ENCODE measurements around the gene RNF168.
"Not testable (repeated sequence)": the region's sequence is repeated elsewhere in the genome, so short reads cannot be mapped to it uniquely, and the experiment has no call there.

RNF168 gene

DNA sequence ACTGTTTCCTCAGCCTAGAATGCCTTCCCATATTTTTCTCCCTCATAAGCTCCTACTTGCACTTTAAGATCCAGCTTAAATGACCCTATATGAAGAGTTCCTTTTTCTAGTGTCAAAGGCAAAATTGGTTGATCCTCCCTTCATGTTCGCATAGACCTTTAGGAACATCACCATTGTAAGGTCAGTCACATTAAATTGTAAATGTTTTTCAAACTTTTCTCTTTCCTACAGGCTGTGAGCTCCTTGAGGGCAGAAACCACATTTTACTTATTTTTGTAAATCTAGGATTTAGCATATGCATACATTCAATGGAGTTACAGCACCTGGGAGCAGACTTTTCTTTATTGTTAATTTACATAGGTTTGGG lies 10.8 kb upstream of the RNF168 start:
- no peak for DNase-seq

GRCh38 chr3:196513697-196514349 lies 10.3 kb upstream of the RNF168 start:
- no peak for DNase-seq

DNA sequence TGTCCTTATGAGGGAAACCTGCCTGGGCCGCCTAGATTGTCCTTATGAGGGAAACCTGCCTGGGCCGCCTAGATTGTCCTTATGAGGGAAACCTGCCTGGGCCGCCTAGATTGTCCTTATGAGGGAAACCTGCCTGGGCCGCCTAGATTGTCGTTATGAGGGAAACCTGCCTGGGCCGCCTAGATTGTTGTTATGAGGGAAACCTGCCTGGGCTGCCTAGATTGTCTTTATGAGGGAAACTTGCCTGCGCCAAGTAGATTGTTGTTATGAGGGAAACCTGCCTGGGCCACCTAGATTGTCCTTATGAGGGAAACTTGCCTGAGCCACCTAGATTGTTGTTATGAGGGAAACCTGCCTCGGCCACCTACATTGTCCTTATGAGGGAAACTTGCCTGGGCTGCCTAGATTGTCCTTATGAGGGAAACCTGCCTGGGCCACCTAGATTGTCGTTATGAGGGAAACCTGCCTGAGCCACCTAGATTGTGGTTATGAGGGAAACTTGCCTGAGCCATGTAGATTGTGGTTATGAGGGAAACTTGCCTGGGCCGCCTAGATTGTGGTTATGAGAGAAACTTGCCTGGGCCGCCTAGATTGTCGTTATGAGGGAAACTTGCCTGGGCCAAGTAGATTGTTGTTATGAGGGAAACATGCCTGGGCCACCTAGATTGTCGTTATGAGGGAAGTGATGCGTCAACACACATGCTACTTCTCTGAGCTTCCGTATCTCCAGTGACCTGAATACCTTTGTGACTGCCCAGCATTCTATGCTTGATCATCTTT lies 8.3 kb upstream of the RNF168 start:
- not testable (repeated sequence) for DNase-seq

DNA sequence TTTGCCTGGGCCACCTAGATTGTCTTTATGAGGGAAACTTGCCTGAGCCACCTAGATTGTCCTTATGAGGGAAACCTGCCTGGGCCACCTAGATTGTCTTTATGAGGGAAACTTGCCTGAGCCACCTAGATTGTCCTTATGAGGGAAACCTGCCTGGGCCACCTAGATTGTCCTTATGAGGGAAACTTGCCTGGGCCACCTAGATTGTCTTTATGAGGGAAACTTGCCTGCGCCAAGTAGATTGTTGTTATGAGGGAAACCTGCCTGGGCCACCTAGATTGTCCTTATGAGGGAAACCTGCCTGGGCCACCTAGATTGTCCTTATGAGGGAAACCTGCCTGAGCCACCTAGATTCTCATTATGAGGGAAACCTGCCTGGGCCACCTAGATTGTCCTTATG lies 7.5 kb upstream of the RNF168 start:
- not testable (repeated sequence) for DNase-seq

- DNase-seq: no peak
Observed at GRCh38 chr3:196506687-196507086, 3.1 kb upstream of the RNF168 start.

GRCh38 chr3:196504556-196504955 lies 988 bp upstream of the RNF168 start:
- DNase-seq: no peak

- DNase-seq: not testable (repeated sequence)
Observed at GRCh38 chr3:196504077-196504398, 470 bp upstream of the RNF168 start.

- DNase-seq: no peak
Observed at GRCh38 chr3:196502775-196503195, 783 bp downstream of the RNF168 start.

DNA sequence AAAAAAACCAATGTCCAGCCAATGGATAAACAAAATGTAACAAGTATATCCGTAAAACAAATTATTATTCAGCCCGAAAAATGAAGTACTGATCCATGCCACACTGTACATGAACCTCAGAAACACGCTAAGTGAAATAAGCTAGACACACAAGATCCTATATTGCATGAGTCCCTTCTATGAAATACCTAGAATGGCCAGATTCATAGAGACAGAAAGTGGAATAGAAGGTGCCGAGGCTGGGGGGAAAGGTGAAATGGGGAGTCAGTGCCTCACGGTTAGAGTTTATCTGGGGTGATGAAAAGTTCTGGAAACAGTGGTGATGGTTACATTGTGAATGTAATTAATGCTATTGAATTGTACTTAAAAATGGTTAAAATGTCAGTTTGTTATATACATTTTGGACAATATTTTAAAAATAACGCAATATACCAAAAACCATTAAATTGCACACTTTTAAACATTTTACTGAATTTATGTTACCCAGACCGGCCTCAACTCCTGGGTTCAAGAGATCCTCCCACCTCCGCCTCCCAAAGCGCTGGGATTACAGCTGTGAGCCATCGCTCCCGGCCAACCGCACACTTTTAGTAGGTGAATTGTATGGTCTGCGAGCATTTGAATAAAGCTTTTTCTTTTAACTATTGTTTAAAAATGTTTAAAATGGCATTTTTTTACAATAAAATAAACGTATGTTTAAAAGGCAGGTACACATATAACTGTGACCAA lies 2.1 kb downstream of the RNF168 start:
- DNase-seq: no peak

DNA sequence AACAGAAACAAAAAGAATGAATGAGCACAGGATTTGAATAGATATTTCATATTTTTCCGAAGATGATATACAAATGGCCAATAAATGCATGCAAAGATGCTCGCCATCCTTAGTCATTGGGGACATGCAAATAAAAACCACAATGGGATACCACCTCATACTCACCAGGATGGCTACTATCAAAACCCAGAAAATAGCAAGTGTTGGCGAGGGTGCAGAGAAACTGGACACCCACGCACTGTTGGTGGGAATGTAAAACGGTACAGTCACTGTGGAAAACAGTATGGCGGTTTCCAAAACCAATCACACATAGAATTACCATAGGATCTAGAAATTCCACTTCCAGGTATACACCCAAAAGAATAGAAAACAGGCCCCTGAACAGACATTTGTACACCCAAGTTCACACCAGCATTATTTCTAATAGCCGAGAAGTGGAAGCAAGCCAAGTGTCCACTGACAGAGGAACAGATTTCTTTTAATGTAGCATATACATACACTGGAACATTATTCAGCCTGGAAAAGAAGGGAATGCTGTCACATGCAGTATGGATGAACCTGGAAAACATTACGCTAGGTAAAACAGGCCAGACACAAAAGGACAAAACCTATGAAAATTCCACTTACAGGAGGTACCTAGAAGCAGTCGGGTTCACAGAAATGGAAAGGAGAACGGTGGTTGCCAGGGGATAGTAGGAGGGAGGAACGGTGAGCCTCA lies 3.6 kb downstream of the RNF168 start:
- no peak for DNase-seq

- DNase-seq: no peak
Observed at GRCh38 chr3:196499061-196499460, 4.5 kb downstream of the RNF168 start.

DNA sequence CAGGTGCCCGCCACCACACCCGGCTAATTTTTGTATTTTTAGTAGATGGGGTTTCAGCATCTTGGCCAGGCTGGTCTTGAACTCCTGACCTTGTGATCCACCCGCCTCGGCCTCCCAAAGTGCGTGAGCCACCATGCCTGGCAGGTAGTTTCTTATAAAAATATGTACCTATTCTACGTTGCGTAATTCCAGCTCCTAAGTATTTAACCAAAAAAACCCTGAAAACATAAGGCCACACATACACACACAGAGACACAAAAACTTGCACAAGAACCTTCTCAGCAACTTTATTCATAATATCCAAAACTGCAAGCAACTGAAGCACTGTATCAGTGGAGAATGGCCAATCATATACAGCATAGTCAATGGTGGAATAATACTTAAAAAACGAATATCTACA lies 5.3 kb downstream of the RNF168 start:
- no peak for DNase-seq

- no peak for DNase-seq
Observed at GRCh38 chr3:196496183-196496582, 7.4 kb downstream of the RNF168 start.

GRCh38 chr3:196493292-196493691 lies 10.3 kb downstream of the RNF168 start:
- no peak for DNase-seq

- DNase-seq: no peak
Observed at GRCh38 chr3:196492080-196492479, 11.5 kb downstream of the RNF168 start.

- no peak for DNase-seq
Observed at GRCh38 chr3:196489747-196490146, 13.8 kb downstream of the RNF168 start.

GRCh38 chr3:196486263-196486662 lies 17.3 kb downstream of the RNF168 start:
- DNase-seq: no peak

DNA sequence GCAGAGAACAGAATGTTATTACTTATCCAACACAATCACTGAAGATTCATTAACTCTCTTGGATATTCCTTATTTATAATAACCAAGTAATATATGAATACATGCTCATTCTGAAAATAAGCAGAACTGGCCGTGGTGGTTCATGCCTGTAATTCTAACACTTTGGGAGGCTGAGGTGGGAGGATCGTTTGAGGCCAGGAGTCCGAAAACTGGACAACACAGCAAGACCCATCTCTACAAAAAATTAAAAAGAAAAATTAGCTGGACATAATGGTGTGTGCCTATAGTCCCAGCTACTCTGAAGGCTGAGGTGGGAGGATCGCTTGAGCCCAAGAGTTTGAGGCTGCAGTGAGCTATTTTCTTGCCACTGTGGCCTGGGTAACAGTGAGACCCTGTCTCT lies 25.9 kb downstream of the RNF168 start:
- no peak for DNase-seq

DNA sequence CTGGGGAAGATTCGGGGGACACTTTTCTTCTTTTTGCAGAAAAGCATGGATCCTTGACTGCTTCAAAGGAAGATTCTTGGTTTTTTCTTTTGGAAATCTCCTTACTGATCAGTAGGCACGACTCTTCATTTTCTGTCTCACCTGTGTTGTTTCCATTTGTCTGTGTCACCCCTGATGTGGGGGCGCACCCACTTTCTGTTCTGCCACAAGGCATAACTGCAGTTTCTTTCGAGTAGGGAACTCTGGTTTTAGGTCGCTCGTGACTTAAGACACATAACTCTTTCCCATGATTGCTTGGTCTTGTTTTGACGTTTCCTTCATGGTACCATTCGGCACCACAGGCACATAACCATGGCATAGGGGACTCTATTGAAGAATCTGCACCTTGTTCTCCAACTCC lies 31.3 kb downstream of the RNF168 start:
- no peak for DNase-seq

- no peak for DNase-seq
Observed at GRCh38 chr3:196471551-196471950, 32.0 kb downstream of the RNF168 start.

- DNase-seq: not testable (repeated sequence)
Observed at GRCh38 chr3:196470182-196470581, 33.4 kb downstream of the RNF168 start.

GRCh38 chr3:196463804-196464203 lies 39.8 kb downstream of the RNF168 start:
- no peak for DNase-seq

DNA sequence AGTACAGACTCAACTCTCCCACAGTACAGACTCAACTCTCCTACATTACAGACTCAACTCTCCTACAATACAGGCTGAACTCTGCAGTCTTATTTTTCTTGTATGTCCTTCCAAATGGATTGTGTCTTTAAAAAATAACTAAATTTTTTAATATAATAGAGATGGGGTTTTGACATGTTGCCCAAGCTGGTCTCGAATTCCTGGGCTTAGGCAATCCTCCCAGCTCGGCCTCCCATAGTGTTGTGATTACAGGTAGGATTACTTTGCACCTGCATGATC lies 40.2 kb downstream of the RNF168 start:
- DNase-seq: no peak

All from SHP77 treated with DMSO at 0.1 percent for 48 hours (cell line).